Suprapubic skin (tissue), 4 donors: Measurements from ENCODE around the gene SULT1A2.
"Not testable (repeated sequence)": the region's sequence is repeated elsewhere in the genome, so short reads cannot be mapped to it uniquely, and the experiment has no call there.

Source experiments
- EP300 ChIP-seq: sonication (generic); formaldehyde crosslinking; IDR thresholded peaks from one replicate; pipeline ENCODE4 v1.6.1; 2017; ENCODE audit warnings: antibody characterized with exemption
- POLR2AphosphoS5 ChIP-seq, 3 donors: sonication (generic); formaldehyde crosslinking; IDR thresholded peaks; one replicate each; pipeline ENCODE4 v1.6.1; 2017; ENCODE audit warnings: antibody characterized with exemption in 3 of 3
- TF ChIP-seq, protein P1 (sequence below), 2 donors: fragments of 200-600 bp in 1 of 2; fragments of 450-650 bp in 1 of 2; sonication (generic) in 1 of 2; IDR thresholded peaks; one replicate each; pipeline ENCODE4 v1.5.1; 2016 to 2019; ENCODE audit warnings: antibody characterized with exemption in 2 of 2, mild to moderate bottlenecking in 1 of 2, moderate library complexity in 1 of 2

DNA sequence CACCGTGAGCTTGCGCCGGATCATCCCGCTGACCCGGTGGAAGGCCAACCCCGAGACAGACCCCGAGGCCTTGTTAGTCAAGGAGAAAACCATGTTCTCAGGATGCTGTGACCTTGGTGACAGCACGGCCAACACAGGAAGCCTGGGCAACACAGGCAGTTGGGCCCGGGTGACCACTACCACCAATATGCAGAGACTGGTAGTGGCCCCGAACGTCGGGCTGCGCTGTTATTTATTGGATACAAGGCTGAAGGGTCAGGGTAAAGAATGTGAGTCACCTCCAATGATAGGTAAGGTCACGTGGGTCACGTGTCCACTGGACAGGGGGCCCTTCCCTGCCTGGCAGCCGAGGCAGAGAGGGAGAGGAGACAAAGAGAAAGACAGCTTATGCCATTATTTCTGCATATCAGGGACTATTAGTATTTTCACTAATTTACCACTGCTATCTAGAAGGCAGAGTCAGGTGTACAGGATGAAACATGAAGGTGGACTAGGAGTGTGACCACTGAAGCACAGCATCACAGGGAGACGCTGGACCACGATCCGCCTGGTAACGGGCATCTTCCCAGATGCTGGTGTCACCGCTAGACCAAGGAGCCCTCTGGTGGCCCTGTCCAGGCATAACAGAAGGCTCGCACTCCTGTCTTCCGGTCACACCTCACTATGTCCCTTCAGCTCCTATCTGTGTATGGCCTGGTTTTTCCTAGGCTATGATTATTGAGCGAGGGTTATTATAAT is 18.8 kb upstream of the SULT1A2 start:
- TF ChIP-seq POLR2AphosphoS5 (IDR thresholded peaks at IDR 0.05); EP300: not testable (repeated sequence)
- TF ChIP-seq, protein P1, sequence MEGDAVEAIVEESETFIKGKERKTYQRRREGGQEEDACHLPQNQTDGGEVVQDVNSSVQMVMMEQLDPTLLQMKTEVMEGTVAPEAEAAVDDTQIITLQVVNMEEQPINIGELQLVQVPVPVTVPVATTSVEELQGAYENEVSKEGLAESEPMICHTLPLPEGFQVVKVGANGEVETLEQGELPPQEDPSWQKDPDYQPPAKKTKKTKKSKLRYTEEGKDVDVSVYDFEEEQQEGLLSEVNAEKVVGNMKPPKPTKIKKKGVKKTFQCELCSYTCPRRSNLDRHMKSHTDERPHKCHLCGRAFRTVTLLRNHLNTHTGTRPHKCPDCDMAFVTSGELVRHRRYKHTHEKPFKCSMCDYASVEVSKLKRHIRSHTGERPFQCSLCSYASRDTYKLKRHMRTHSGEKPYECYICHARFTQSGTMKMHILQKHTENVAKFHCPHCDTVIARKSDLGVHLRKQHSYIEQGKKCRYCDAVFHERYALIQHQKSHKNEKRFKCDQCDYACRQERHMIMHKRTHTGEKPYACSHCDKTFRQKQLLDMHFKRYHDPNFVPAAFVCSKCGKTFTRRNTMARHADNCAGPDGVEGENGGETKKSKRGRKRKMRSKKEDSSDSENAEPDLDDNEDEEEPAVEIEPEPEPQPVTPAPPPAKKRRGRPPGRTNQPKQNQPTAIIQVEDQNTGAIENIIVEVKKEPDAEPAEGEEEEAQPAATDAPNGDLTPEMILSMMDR (IDR thresholded peaks at IDR 0.05), result peak; percentile 42 to 69
